Stimulated activated CD4-positive, alpha-beta T cell treated with anti-CD3 and anti-CD28 coated beads, Interleukin-4, amount 100 ng/mL, for 24 hours (primary cell): ENCODE measurements around the gene A1CF.
"Not testable (repeated sequence)": the region's sequence is repeated elsewhere in the genome, so short reads cannot be mapped to it uniquely, and the experiment has no call there.

Experiments used
- DNase-seq: peaks from one replicate; pipeline ENCODE4 v3.0.0-alpha.2; 2020

A1CF gene

DNA sequence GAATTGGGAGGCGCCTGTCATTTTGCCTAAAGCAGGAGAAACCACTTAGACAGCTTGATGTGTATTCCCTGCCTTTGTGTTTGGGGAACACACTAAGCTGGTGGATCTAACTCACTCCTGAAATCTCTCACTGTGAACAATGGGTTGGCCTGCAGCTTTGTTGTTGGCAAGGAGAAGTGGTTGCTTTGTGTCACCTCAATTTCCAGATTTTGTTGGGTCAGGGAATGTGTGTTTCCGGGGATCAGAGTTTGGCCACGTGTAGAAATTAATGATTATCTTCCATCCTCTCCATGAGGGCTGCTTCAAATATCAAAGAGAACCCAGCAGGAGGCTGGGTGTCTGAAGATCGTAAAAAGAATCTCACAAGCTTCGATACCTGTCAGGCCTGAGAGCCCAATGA lies 27.8 kb downstream of the A1CF start:
- no peak for DNase-seq

DNA sequence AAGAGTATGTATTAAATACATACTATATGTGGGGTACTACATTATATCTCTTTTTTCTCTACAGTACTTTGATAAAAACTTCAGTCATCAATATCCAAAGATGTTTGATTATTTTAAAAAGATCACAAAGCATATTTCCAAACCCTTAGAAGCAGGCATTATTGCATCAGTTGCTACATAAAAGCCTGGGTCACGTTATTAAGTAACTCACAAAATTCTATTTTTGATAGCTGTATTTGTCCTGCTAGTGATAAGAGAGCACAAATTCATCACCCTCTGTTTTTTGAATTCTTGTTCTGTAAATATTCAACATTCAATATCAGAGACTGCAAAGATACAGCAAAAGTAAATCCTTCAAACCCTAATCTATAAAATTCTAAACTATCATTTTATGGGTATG lies 30.0 kb downstream of the A1CF start:
- DNase-seq: no peak

GRCh38 chr10:50855015-50855414 lies 30.4 kb downstream of the A1CF start:
- no peak for DNase-seq

GRCh38 chr10:50853557-50853956 lies 31.9 kb downstream of the A1CF start:
- DNase-seq: no peak

- no peak for DNase-seq
Measured at GRCh38 chr10:50851884-50852671, 33.3 kb downstream of the A1CF start.

DNA sequence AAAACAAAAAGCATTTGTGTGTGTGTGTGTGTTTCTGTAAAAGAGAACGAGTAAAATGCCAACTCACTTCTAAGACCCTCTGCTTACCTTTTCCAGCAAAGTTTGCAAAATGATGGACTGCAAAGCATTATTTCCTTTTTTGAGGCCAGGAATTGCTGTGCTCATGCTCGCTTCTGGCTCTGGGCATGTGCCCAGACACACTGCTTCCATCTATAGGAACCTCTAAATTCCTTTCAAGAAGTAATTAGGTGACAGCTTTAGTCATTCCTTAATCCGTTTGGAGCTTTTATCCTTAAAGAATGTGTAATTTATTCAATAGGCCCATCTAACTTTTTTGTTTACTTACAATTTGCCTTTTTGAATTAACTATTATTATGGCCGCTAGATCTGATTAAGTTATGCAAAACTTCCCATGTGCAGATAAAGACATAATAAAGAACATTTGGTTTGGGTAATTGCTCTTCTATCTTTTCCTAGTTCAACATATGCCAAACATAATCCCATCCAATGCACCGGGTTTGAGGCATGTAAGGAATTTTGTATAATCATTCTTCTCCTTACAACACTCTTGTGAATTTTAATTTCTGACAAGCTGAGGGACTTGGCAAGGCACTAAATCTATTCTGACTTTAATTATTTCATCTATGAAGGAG lies 34.7 kb downstream of the A1CF start:
- DNase-seq: no peak

- no peak for DNase-seq
Measured at GRCh38 chr10:50846753-50847152, 38.7 kb downstream of the A1CF start.

- DNase-seq: no peak
Measured at GRCh38 chr10:50837095-50837494, 48.3 kb downstream of the A1CF start.

GRCh38 chr10:50832171-50832751 lies 53.2 kb downstream of the A1CF start:
- DNase-seq: no peak

- DNase-seq: no peak
Measured at GRCh38 chr10:50830066-50830465, 55.4 kb downstream of the A1CF start.

- no peak for DNase-seq
Measured at GRCh38 chr10:50824782-50825181, 60.6 kb downstream of the A1CF start.

GRCh38 chr10:50823789-50824188 lies 61.6 kb downstream of the A1CF start:
- DNase-seq: no peak

- DNase-seq: no peak
Measured at GRCh38 chr10:50809596-50809995, 75.8 kb downstream of the A1CF start.

DNA sequence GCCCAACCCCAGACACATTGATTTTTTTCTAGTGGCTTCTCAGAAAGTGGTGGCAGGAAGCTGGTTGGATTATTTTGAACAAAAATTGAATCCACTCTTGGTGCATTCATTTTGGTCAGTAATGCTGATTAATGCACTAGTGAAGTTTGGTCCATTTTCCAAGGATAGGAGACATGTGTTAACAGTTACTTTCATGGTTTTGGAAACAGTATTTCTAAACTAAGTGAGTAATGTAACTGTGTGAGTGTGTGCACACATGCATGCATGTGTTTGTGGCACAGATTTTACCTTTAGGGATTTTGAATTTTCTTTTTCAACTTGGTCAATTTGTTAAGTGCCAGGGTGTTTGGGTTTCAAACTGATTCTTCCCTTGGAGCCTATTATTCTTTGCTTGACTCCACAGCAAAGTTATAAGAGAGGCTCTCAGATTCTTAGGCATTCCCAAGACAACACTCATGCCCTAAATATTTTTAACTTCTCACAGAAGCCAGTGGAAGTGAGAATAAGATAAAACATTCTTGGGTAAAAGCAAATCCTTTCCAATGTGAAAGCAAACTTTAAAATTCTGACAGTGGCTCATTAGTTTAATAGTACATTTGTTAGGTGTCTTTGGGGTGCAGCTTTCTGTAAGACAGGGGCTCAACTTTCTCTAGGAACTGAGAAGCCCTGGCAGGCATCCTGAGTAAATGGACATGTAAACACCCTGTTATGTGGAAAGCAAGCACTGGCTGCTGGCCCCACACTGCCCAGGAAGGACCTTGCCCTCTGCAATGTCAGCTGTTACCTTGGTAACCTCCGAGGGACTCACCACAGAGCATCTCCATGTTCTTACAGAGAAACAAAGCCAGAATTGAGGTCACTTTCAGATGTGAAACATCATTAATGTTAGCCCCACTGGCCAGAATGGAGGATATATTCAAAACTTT lies 77.3 kb downstream of the A1CF start:
- no peak for DNase-seq

GRCh38 chr10:50805981-50806622 lies 79.3 kb downstream of the A1CF start:
- no peak for DNase-seq

DNA sequence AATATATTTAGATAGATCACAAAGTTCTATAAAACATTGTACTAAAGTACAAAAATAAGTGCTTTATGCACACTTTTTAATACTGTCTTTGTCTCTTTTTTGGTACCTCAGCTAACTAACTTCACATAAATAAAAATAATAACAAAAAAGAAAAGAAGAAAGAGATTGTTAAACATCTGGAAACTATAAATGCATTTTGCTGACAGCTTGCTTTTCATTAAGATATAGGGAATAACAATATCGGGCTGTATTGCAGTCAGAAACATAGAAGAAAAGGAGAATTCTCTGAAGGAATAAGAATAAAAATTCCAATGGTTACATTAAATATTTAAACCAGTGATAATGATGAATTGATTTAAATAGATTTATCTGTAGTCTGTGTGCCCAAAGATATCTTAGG lies 85.8 kb downstream of the A1CF start:
- no peak for DNase-seq

GRCh38 chr10:50798297-50798696 lies 87.1 kb downstream of the A1CF start:
- DNase-seq: no peak

DNA sequence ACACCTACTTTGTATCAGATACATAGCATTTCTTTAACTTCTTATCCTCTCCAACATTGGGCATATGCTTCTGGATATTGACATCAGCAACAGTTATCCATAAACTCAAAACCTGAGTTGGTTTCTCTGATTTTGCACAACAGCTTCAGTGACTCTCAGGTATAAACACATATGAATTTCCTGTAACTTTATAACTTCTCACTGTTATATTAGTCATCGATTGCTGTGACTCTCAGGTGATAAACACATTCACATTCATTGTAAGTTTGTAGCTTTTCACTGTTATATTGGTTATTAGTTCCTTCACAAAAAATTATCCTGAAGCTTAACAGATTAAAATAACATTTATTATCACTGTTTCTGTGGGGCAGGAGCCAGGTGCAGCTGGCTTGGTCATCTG lies 88.7 kb downstream of the A1CF start:
- DNase-seq: no peak

- DNase-seq: no peak
Measured at GRCh38 chr10:50794490-50794889, 90.9 kb downstream of the A1CF start.

GRCh38 chr10:50788951-50789945 lies 96.2 kb downstream of the A1CF start:
- no peak for DNase-seq

DNA sequence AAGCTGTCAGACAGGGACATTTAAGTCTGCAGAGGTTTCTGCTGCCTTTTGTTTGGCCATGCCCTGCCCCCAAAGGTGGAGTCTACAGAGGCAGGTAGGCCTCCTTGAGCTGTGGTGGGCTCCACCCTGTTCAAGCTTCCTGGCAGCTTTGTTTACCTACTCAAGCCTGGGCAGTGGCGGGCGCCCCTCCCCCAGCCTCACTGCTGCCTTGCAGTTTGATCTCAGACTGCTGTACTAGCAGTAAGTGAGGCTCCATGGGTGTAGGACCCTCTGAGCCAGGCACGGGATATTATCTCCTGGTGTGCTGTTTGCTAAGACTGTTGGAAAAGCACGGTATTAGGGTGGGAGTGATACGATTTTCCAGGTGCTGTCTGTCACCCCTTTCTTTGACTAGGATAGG lies 97.5 kb downstream of the A1CF start:
- not testable (repeated sequence) for DNase-seq
